Erythroblast (primary cell): ENCODE data around the gene UBC.

Experiments used
- DNase-seq, 2 experiments: peaks; one replicate each; lab custom pipeline; 2025; lab: John Stamatoyannopoulos, UW
- GATA1 ChIP-seq: IDR thresholded peaks from 2 replicates; pipeline ENCODE4 v1.6.1; 2011; ENCODE audit warnings: low read depth, mild to moderate bottlenecking, control low read depth, low read length, moderate library complexity
- POLR2A ChIP-seq: IDR thresholded peaks from 2 replicates; pipeline ENCODE4 v1.6.1; 2011; ENCODE audit warnings: mild to moderate bottlenecking, low read length

The UBC gene

DNA sequence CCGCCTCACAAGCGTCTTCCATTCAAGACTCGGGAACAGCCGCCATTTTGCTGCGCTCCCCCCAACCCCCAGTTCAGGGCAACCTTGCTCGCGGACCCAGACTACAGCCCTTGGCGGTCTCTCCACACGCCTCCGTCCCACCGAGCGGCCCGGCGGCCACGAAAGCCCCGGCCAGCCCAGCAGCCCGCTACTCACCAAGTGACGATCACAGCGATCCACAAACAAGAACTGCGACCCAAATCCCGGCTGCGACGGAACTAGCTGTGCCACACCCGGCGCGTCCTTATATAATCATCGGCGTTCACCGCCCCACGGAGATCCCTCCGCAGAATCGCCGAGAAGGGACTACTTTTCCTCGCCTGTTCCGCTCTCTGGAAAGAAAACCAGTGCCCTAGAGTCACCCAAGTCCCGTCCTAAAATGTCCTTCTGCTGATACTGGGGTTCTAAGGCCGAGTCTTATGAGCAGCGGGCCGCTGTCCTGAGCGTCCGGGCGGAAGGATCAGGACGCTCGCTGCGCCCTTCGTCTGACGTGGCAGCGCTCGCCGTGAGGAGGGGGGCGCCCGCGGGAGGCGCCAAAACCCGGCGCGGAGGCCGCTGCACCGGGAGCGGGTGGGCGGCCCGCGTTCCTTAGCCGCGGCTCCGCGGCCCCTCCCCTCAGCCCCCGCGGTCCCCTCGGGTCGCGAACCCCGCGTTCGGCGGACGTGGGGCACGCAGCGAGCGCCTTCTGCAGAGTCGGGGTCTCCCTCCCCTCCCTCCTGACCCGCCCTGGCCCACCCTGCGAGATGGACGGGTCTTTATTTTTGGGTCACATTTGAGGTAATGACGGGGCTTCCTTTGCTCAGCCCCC is at the start of gene UBC:
TSS of gene UBC (minus strand) at position 259 of the 847 bp plus-strand sequence. CDS start 879 bp downstream, outside the sequence.
- DNase-seq: no peak
- TF ChIP-seq GATA1 (no peak), POLR2A (peak; percentile 100)

DNA sequence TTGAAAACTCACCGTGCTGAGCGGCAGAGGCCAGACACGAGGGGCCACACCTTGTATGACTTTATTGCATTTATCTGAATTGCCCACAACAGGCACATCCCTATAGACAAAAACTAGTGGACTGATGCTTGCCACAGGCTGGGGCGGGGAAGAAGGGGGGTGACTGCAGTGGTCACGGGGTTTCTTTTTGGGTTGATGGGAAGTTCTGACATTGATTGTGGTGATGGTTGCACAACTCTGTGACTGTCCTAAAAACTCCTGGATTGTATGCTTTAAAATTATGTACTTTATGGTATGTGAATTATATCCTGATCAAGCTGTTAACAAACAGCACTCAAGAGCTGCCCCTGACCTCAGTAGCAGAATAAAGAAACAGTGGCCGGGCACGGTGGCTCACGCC is 48.8 kb upstream of the UBC start:
- TF ChIP-seq POLR2A (no peak), GATA1 (no peak)

DNA sequence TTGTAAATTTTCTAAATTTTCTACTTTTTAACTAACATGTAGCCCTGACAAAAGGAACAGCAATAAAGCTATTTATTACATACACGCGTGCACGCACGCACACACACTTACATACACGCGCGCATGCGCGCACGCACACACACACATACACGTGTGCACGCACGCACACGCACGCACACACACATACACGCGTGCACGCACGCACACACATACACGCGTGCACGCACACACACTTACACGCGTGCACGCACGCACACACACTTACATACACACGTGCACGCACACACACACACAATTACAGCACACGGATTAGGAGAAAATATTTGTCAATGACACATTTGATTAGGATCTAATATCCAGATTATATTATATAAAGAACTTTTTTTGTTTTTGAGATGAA is 46.6 kb upstream of the UBC start:
- no peak for DNase-seq
- TF ChIP-seq GATA1 (no peak), POLR2A (no peak)

More for the DNA sequence above, 48.8 kb upstream of the UBC start:
- no peak for DNase-seq

DNA sequence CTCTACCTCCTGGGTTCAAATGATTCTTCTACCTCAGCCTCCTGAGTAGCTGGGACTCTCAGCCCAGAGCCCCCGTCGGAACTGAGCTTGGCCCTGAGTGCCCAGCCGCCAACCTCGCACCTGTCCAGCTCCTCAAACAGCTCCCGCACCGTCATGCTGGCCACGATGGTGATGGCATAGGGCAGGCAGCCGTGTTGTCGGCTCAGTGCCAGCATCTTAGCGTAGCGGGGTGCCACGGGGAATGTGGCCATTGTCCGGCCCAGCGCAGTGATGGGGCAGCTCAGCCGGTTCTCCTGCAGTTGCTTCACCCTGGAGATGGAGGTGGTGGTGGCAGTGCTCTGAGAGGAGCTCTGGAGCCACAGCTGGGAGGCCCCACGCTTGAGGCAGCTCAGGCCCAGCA is 42.1 kb upstream of the UBC start:
- no peak for DNase-seq
- TF ChIP-seq POLR2A (no peak), GATA1 (no peak)

DNA sequence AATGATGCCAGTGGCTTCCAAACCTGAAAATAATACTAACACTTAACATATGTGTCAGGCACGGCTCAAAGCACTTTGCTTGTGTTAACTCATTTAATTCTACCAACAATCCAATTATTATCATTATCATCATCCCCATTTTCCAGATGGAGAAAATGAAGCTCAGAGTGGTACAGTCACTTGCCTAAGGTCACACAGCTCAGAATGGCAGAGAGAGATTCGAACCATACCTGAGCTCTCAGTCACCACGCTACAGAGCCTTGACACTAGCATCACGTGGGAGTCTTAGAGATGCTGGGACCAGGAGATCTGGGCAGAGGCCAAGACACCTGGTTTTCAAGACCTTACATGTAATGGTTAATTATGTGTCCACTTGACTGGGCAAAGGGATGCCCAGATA is 40.3 kb upstream of the UBC start:
- TF ChIP-seq POLR2A (no peak), GATA1 (no peak)
- no peak for DNase-seq

DNA sequence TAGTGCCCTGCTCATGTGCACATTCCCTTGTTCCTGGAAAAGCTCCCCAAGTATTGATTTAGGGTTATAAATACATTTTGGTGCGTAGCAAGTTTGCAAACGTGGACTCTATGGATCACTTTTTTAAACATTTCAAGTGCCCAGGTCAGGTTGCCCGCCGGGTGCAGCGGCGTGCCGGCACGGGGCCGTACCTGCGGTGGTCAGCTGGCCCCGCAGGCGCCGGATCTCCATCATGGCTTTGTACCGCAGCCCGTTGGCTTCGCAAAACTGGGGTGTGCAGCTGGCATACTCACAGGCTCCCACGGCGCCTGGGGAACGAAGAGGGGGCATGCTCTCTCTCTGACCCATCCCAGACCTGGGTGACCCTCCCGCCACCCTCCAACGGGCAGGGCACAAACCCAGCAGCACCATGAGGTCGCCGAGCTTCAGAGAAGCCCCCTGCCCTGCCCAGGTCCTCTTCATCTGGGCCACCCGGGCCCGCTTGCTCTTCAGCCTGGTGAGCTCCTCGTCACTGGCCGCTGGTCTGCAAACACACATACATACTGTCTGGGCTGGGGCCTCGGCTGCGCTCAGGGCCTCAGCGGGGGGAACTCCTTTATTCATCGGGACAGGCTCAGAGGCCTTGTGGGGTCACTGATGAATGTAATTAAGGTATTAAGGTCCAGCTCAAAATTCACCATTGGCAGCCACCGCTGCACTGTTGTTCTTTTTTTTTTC is 39.4 kb upstream of the UBC start:
- TF ChIP-seq GATA1 (no peak), POLR2A (no peak)
- DNase-seq: no peak

DNA sequence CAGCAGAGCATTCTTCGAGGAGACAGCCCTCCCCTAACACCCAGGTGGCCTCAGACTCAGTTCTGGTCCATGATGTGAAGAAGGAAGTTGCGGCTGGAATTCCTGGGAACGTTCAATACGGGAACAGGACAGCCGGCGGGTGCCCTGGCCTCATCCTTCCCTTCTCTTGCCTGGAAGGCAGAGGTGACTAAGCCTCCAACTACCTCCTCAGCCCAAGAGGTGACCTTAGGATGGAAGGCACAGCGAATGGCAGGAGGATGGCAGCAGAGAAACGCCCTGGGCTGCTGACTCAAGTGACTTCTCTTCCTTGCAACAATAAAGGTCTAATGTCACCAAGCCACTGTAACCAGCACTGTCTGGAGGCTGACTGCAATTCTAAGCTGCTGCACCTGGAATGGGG is 38.4 kb upstream of the UBC start:
- TF ChIP-seq GATA1 (no peak), POLR2A (no peak)
- DNase-seq: no peak

DNA sequence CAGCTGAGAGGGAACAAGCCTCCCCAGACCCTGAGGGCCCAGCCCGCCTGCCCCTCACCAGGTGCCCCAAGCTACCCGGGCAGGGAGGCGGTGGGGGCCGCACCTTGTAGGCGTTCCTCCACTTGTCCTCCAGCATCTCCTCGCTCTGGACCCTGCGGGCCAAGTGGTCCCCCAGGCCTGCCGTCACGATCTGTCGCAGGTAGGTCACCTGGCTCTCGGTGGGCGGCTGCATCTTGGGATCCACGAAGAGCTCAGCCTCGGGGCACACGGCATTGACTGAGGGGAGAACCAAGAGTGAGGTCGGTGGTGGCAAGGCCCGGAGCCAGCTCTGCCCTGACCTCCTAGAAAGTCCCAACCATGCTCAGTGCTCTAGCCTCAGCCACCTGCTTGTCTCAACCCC is 37.8 kb upstream of the UBC start:
- no peak for TF ChIP-seq GATA1
- TF ChIP-seq POLR2A: no peak
- DNase-seq: no peak

DNA sequence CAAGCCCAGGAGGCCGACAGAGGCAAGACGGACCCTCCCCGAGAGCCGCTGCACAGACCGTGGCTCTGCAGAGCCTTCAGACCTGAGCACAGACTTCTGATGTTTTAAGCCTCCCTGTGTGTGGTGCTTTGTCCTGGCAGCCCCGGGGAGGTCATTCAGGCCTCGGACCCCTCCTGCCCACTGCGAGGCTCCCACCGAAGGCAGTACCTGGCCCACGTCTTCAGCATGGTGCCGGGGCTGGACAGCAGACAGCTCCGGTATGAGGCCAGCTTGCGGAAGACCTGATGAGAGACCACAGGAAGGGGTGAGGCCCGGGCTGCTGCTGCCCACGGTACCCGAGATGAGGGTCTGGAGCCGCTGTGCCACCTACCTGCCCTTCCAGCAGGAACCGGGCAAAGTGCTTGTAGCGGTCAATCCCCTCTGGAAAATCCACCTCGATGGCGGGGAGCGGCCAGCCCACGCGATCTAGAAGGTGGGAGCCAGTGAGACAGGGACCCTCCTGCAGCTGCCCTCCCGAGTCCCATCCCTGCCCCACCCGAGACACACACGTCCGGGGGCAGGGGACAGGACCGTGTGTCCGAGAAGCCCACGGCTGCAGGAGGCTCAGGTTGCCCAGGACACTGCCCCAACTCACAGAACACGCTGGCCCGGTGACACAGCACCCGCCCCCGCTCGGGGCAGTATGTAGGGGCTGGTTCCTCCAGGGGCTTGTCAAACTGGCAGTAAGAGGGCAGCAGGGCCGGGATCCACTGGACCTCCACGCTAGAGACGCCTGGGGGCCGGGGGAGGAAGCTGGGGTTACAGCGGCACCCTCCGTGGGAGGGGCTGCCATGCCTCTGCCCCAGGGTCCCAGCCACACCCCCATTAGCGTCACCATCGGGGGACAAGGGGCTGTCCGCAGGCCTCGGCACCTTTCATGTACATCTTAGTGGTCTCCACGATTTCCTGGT is 35.6 kb upstream of the UBC start:
- TF ChIP-seq POLR2A (no peak), GATA1 (no peak)
- DNase-seq: no peak

DNA sequence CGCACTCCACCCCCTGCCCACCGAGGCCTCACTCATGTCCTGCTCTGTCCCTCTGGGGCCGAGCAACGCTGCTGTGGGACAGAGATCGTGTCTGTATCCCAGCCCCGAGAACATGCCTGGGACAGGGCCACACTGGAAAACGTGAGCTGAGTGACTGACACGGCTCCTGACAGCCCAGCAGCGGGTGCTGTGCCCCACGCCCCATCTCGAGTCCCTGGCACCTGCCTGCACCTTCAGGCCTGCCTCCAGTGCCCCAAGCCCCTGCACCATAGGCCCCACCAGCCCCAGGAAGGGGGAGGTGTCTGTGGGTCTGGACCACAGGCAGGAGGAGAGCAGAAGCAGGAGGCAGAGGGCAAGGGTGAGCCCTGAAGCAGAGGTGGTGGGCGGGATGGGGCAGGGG is 34.6 kb upstream of the UBC start:
- DNase-seq: no peak
- TF ChIP-seq GATA1 (no peak), POLR2A (no peak)

DNA sequence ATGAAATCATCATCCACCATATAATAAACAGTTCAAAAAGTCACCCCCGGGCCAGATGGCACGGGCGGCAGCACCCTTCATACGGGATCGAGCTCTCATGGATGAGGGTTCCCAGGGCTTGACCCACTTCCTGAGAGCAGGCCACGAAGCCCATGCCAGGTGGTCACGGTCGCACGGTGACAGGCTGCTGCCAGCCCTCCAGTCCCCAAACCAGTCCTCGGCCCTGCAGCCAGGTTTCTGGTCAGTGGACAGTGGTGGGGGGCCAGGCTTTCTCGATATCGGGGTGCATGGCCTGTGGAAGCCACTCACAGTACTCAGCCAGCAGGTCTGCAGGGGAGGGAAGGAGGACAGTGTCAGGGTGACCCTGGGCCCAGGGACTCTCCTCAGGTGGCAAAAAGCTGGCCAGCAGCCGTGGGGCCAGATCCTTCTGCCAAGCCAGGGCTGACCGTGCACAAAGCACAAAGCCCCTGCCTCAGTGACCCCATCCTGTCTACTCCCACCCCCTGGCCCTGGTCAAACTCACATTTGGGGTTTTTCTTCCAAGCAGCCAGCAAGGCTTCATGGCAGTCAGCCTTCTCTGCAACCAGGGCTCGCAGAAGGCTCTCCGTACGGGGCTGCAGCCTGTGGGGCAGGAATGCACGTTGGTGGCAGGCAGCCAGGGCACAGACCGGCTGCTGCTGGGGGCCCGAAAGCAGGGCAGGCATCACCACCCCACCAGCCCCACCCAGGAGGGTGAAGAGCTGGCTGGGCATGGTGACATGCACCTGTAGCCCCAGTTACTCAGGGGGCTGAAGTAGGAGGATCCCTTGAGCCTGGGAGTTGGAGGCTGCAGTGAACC is 33.3 kb upstream of the UBC start:
- DNase-seq: no peak
- no peak for TF ChIP-seq GATA1
- no peak for TF ChIP-seq POLR2A

DNA sequence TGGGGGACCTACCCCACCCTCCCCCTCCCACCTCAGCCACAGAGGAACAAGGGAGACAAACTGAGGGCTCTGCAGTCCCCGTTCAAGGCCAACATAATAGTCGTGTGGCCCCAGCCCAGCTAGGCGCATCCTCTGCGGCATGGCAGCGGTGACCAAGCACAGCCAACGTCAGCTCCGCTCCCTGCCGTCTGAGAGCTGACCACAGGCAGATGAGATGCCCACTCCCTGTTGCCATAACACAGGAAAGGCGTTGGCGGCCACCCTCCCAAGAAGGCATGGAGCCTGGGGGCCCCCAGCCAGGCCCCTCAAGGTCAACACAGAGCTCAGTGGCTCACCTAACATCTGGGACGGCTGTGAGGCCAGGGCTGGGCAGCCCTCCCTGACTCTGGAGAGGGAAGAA is 32.6 kb upstream of the UBC start:
- TF ChIP-seq GATA1 (no peak), POLR2A (no peak)

DNA sequence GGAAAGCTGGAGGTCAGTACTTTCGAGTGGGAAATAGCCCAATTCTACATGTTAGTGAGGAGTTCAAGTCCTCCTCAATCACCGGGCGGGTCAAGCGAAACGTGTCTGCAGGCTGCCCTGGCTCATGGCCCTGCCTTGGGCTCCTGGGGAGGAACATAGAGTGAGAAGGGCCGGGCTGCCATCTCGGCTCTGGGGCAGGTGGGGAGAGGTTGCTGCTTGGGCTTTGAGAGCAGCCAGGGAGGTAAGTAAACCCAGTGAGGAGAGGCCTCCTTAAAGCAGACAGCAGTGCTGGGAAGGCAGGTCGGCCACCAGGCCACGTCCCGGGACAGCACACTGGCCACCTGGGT is 32.0 kb upstream of the UBC start:
- no peak for TF ChIP-seq POLR2A
- TF ChIP-seq GATA1: no peak
- DNase-seq: no peak

More for the DNA sequence above, 32.6 kb upstream of the UBC start:
- DNase-seq: no peak
